Stomach (tissue), 9 donors: Measurements from ENCODE around the gene CDC25A. TPM values are rescaled to one million over a fixed set of nuclear protein-coding genes. Genes with fewer than 3 reads are reported as not detected.
A peak's percentile ranks its signal among the peaks of the same experiment; 100 is the strongest.
"Not testable (repeated sequence)": the region's sequence is repeated elsewhere in the genome, so short reads cannot be mapped to it uniquely, and the experiment has no call there.

ENCODE experiments used
- DNase-seq, 2 donors: peaks; one replicate each; pipeline versions ENCODE4 v3.0.0 to v3.0.0-alpha.2; 2013 to 2019
- H3K27ac ChIP-seq, 5 donors: fragments of 200-600 bp in 4 of 5; sonication (generic) in 4 of 5; one replicate each; pipeline ENCODE4 v1.5.1; 2013 to 2019; ENCODE audit warnings: mild to moderate bottlenecking in 1 of 5, moderate library complexity in 1 of 5
- H3K27me3 ChIP-seq, 3 donors: fragments of 200-600 bp; sonication (generic); one replicate each; pipeline ENCODE4 v1.5.1; 2017 to 2019; ENCODE audit warnings: mixed run types in 1 of 3
- H3K36me3 ChIP-seq, 4 donors: fragments of 200-600 bp; sonication (generic); 1 replicate in 3 of 4; 2 replicates in 1 of 4; pipeline ENCODE4 v1.5.1; 2016 to 2019
- H3K4me1 ChIP-seq, 4 donors: fragments of 200-600 bp; sonication (generic); one replicate each; pipeline ENCODE4 v1.5.1; 2016 to 2019
- H3K4me3 ChIP-seq, 4 donors: fragments of 200-600 bp; sonication (generic) in 3 of 4; one replicate each; pipeline ENCODE4 v1.5.1; 2016 to 2019; ENCODE audit warnings: mild to moderate bottlenecking in 1 of 4
- H3K9me3 ChIP-seq, 4 donors: fragments of 200-600 bp; sonication (generic); one replicate each; pipeline ENCODE4 v1.5.1; 2016 to 2019
- EP300 ChIP-seq: sonication (generic); formaldehyde crosslinking; IDR thresholded peaks from one replicate; pipeline ENCODE4 v1.6.1; 2017; ENCODE audit warnings: antibody characterized with exemption
- POLR2A ChIP-seq, 4 donors: fragments of 450-650 bp; IDR thresholded peaks; one replicate each; pipeline ENCODE4 v1.6.1; 2016; ENCODE audit warnings: antibody characterized with exemption in 4 of 4, control low read depth in 2 of 4, mild to moderate bottlenecking in 1 of 4, moderate library complexity in 1 of 4
- POLR2AphosphoS5 ChIP-seq, 3 donors: sonication (generic); formaldehyde crosslinking; IDR thresholded peaks; one replicate each; pipeline ENCODE4 v1.6.1; 2016; ENCODE audit warnings: antibody characterized with exemption in 3 of 3
- WGBS, 5 donors: extraction: QIAGEN DNeasy Blood & Tissue Kit in 3 of 5; methylation state at CpG; one replicate each; pipeline versions ENCODE4 v1.1.5 to v1.1.7; 2013 to 2018; 5-methylcytosine and 5-hydroxymethylcytosine counted together
- intact Hi-C: fragments of 100-400 bp; cut with DNase I; formaldehyde crosslinking; loops from one replicate; pipeline ENCODE4 v1.15.1; 2023; ENCODE audit warnings: low total_unique reads
- polyA plus RNA-seq, 3 donors: library from polyadenylated mRNA; stranded (reverse); fragments of 200-250 nt; gene quantifications; one replicate each; pipeline ENCODE4 v1.2.3, GENCODE V29; 2013
- total RNA-seq, 5 donors: library from RNA; depleted of rRNA; stranded (reverse); fragments of >200 nt; gene quantifications; one replicate each; pipeline versions ENCODE4 v1.1.0 to v1.2.3, GENCODE V29; 2014 to 2016
- TF ChIP-seq, protein P1 (sequence below), 7 experiments: fragments of 450-650 bp in 4 of 7; fragments of 200-600 bp in 3 of 7; sonication (generic) in 3 of 7; IDR thresholded peaks; one replicate each; pipeline ENCODE4 v1.5.1; 2016 to 2019; ENCODE audit warnings: antibody characterized with exemption in 7 of 7, control low read depth in 2 of 7, mild to moderate bottlenecking in 1 of 7
- donor health status: healthy with polysubstance abuse.
- donor health status: Bipolar disorder and iron deficiency.
- donor health status: healthy.

Gene CDC25A
- total and polyA plus RNA-seq, 8 donors: 1.1 to 5.7 (median 1.5) TPM

DNA sequence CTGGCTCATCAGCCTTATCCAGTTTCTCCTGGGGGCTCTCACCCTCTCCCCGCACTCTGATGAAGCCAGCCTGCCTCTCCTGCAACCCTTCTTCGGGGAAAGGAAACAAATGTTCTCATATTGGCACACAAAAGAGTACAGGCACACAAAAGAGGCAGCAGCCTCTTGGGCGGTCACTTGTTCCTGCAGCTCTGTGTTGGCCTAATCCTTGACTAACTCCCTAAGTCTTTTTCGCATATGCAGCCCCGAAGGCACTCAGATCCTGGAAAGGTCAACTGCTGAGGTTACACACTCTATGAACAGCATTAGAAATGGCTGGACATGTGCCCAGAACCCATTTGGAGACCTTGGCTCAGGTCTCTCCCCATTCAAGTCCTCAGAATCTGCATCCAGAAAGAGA lies 27.7 kb upstream of the CDC25A start:
- intact Hi-C loops: no loop called here
- peak; percentile 57 to 75 for DNase-seq
- Histone ChIP-seq H3K4me3 (no peak overlapping the region), H3K4me1 (peaks cover 21 to 31% (median 24%) of the 10 kb centered on the region in 4 donors), H3K9me3 (no peaks in the 10 kb centered on the region), H3K27ac (peak overlapping the region; percentile 52 to 83 (median 72)), H3K36me3 (no peaks in the 10 kb centered on the region), H3K27me3 (no peaks in the 10 kb centered on the region)
- WGBS, 5 donors: 13 to 37% (median 22%) methylated on average over 4 to 5 of the region's 5 CpGs
- TF ChIP-seq, protein P1, sequence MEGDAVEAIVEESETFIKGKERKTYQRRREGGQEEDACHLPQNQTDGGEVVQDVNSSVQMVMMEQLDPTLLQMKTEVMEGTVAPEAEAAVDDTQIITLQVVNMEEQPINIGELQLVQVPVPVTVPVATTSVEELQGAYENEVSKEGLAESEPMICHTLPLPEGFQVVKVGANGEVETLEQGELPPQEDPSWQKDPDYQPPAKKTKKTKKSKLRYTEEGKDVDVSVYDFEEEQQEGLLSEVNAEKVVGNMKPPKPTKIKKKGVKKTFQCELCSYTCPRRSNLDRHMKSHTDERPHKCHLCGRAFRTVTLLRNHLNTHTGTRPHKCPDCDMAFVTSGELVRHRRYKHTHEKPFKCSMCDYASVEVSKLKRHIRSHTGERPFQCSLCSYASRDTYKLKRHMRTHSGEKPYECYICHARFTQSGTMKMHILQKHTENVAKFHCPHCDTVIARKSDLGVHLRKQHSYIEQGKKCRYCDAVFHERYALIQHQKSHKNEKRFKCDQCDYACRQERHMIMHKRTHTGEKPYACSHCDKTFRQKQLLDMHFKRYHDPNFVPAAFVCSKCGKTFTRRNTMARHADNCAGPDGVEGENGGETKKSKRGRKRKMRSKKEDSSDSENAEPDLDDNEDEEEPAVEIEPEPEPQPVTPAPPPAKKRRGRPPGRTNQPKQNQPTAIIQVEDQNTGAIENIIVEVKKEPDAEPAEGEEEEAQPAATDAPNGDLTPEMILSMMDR (IDR thresholded peaks at IDR 0.05): no peak
- TF ChIP-seq POLR2A (IDR thresholded peaks at IDR 0.05): no peak
- no peak for TF ChIP-seq EP300
- TF ChIP-seq POLR2AphosphoS5 (IDR thresholded peaks at IDR 0.05): peak; percentile 6 to 44 (median 26)

DNA sequence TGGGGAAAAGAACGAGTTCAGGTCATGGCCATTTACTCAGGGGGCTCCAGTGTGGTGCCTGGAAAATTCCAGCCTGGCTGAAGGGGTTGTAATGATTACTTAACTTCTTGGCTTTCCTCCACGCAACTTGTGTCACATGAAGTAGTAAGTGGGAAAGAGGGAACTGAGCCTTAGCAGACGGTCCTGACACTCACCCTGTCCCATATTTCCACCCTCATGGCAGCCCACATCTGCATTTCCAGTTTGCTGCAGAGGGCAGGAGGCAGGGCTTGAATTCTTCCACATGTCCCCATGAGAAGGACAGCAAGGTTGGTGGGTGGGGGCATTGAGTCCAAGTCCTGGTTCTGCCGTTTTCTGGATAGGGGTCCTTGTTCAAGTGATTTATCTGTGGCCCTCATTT lies 27.2 kb upstream of the CDC25A start:
- intact Hi-C loops: no loop called here
- 14 to 26% (median 21%) methylated on average over 4 of the region's 4 CpGs for WGBS, 5 donors
- Histone ChIP-seq H3K27ac (peak overlapping the region; percentile 52 to 83 (median 72)), H3K27me3 (no peaks in the 10 kb centered on the region), H3K36me3 (no peaks in the 10 kb centered on the region), H3K4me1 (peaks cover 21 to 31% (median 24%) of the 10 kb centered on the region in 4 donors), H3K4me3 (no peak overlapping the region), H3K9me3 (no peaks in the 10 kb centered on the region)
- DNase-seq: peak; percentile 33 to 80
- TF ChIP-seq EP300 (no peak), POLR2AphosphoS5 (IDR thresholded peaks at IDR 0.05) (peak in 2 of 3 donors; percentile 30 to 40)

DNA sequence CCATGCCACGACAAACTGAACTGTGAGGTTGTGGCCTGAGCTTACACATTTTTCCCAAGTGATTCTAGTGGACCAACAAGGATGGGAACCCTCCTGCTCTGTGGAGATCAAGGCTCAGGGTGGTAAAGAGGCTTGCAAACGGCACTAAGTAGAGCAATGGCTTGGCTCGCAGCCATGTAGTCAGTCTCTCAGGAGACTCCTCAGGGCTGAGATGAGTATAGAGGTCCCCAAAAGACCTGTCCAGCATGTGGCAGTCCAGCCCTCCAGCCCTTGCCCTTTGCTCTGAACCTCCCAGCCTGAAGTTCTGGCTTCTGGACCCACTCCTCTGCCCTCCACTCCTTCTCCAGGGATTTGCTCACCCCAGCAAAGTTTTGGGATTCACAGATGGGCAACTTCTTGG lies 26.8 kb upstream of the CDC25A start:
- 53 to 68% (median 55%) methylated on average over 3 of the region's 3 CpGs for WGBS, 5 donors
- Histone ChIP-seq H3K27ac (peak overlapping the region in 4 of 5 donors; percentile 65 to 83 (median 76)), H3K27me3 (no peaks in the 10 kb centered on the region), H3K9me3 (no peaks in the 10 kb centered on the region), H3K4me3 (no peak overlapping the region), H3K4me1 (peaks cover 21 to 31% (median 24%) of the 10 kb centered on the region in 4 donors), H3K36me3 (no peaks in the 10 kb centered on the region)
- DNase-seq: peak; percentile 23 to 40
- TF ChIP-seq EP300: no peak
- TF ChIP-seq, protein P1 (IDR thresholded peaks at IDR 0.05): no peak
- TF ChIP-seq POLR2AphosphoS5 (IDR thresholded peaks at IDR 0.05): no peak
- no peak for TF ChIP-seq POLR2A (IDR thresholded peaks at IDR 0.05)
- intact Hi-C loops: no loop called here

DNA sequence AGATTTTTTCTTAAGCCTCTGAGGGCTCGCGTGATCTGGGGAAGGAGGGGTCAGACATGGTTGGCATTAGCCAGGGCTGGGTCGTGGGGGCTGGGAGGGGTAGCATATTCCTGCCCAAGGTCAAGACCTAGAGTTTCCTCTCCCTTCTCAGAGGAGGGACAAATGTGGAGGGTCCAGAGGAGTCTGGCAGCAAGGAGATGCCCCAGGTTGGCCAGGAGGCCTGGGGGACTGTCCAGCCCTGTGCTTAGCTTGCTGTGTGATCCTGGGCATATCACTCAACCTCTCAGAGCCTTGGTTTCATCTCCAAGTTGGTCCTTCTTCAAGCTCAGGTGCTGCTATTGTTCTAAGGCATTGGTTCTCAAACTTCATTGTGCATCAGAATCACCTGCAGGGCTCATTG lies 26.0 kb upstream of the CDC25A start:
- DNase-seq: no peak
- Histone ChIP-seq H3K9me3 (no peaks in the 10 kb centered on the region), H3K27me3 (no peaks in the 10 kb centered on the region), H3K36me3 (no peaks in the 10 kb centered on the region), H3K27ac (peak overlapping the region in 2 of 5 donors; percentile 80 to 83), H3K4me1 (peaks cover 21 to 31% (median 24%) of the 10 kb centered on the region in 4 donors), H3K4me3 (no peak overlapping the region)
- intact Hi-C loops: no loop called here
- 85 to 97% (median 94%) methylated on average over 3 of the region's 3 CpGs for WGBS, 5 donors
- TF ChIP-seq POLR2AphosphoS5 (IDR thresholded peaks at IDR 0.05): no peak
- no peak for TF ChIP-seq POLR2A (IDR thresholded peaks at IDR 0.05)
- no peak for TF ChIP-seq EP300
- TF ChIP-seq, protein P1 (IDR thresholded peaks at IDR 0.05): no peak

DNA sequence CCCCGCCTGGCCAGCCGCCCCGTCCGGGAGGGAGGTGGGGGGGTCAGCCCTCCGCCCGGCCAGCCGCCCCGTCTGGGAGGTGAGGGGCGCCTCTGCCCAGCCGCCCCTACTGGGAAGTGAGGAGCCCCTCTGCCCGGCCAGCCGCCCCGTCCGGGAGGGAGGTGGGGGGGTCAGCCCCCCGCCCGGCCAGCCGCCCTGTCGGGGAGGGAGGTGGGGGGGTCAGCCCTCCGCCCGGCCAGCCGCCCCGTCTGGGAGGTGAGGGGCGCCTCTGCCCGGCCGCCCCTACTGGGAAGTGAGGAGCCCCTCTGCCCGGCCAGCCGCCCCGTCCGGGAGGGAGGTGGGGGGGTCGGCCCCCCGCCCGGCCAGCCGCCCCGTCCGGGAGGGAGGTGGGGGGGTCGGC lies 23.6 kb upstream of the CDC25A start:
- DNase-seq, H3K4me3 ChIP-seq, intact Hi-C loops, H3K9me3 ChIP-seq, H3K36me3 ChIP-seq, H3K27me3 ChIP-seq, H3K27ac ChIP-seq: not testable (repeated sequence)
- 92 to 97% (median 97%) methylated on average over 6 to 15 of the region's 36 CpGs for WGBS, 5 donors
- peaks cover 21 to 24% (median 23%) of the 10 kb centered on the region in 4 donors for H3K4me1 ChIP-seq

DNA sequence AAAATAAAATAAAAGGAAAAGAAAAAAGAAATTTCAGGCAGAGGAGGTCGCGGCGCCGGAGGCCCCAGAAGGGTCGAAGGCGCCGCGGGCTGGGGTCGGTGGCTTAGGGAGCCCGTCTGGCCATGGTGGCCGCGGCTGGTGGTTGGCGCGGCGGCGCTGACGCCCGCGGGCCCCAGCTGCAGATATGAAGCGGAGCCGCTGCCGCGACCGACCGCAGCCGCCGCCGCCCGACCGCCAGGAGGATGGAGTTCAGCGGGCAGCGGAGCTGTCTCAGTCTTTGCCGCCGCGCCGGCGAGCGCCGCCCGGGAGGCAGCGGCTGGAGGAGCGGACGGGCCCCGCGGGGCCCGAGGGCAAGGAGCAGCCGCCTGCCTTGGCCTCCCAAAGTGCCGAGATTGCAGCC lies 22.3 kb upstream of the CDC25A start:
- H3K36me3 ChIP-seq, DNase-seq, intact Hi-C loops, H3K4me3 ChIP-seq, H3K27ac ChIP-seq, H3K9me3 ChIP-seq, H3K27me3 ChIP-seq: not testable (repeated sequence)
- H3K4me1 ChIP-seq: peaks cover 9 to 13% (median 11%) of the 10 kb centered on the region in 4 donors
- 83 to 95% (median 84%) methylated on average over 4 to 40 of the region's 48 CpGs; no CpG with 5 or more reads in 1 of the 5 donors for WGBS, 5 donors
